Activated CD8-positive, alpha-beta memory T cell treated with anti-CD3 and anti-CD28 coated beads, Interleukin-2, amount 50 U/mL, for 1 hour (primary cell): ENCODE measurements around the gene SMG7.

Experiments
- DNase-seq: peaks from one replicate; pipeline ENCODE4 v3.0.0-alpha.2; 2020; ENCODE audit errors: extremely low read depth

The SMG7 gene

DNA sequence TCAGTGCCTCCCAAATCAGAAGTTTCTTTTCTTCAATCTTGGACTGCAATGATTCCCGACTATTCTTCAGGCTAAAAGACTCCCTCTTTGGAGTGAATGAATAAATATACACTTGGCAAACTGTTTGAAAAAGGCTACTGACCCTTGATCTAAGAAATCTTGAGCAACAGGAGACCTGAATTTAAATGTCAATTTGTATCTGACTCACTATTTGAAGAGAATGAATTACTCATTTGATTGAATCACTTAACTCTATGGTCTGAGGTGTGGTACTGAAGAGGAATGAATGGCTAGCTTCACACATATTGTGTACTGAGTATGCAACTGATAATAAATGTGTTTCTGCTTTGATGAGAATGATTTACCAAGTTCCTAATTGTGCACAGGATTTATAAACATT lies 4.6 kb upstream of the SMG7 start:
- DNase-seq: no peak

DNA sequence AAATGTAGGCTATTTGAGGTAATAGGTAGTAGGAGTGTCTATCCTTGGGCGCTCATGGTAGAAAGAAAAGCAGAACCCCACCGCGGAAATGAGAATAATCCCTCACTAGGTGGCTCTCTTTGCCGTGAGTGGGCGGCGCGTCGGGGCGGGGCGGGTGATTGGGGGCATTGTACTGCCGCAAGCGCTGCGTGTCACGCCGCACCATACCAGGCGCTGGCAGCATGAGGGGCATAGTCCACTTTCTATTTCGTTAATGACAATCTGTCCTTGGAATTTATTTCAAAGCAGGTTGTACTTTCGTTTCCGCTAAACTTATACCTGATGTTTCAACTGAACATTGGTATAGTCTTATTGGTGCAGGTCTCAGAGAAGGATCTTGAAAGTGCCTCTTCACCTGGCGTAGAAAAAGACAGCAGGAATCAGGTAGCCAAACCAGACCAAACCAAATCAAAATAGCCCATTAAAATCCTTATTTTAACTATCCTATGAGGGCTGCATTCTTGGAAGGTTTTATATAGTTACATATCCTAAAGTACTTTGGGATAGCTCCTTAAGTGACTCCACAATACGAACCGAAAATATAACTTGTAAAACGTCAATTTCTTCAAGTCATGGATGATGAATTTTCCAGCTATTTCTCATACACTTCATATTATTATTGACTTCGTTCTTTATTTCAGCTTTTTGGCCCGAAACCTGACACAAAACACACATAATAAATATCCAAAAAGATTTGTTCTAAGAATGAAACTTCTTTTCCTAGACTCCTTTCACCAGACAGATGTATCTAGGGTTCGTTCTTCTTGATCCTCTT lies 1.9 kb upstream of the SMG7 start:
- DNase-seq: peak; percentile 64

DNA sequence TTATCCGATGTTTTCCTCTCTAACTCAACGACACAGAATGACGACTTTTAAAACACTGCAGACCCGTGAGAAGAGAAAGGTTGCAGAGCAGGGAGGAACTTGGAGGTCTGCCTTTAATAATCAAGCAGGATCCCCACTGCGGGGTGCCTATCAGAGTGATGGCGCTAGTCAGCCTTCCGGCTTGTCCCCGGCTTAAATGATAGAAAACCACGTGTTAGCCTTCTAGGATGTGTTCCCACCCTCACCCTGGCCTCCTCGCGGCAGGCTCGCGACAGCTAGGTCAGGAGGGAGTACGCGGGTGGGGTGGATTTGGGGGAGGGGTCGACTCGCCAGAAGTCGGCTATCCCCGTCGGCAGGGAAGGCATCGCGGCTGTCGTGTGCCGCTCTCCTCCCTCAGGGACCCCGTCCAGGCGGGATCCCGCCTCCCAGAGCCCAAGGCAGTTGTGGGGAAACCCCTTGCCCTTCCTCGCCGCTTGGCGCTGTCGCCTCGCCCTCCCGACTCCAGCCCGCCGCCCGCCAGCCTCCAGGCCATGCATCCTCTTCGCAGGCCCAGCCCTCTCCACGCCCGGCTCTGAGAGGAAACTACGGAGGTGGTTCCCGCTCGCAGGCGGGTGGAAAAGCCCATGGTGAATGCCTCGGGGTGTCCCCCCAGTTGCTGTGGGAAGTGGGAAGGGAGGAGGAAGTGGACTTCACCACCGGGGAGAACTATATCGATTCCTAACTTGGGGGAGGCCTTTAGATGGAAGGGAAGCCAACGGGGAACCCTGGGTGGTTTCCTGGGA lies 1.1 kb upstream of the SMG7 start:
- peak; percentile 24 for DNase-seq

DNA sequence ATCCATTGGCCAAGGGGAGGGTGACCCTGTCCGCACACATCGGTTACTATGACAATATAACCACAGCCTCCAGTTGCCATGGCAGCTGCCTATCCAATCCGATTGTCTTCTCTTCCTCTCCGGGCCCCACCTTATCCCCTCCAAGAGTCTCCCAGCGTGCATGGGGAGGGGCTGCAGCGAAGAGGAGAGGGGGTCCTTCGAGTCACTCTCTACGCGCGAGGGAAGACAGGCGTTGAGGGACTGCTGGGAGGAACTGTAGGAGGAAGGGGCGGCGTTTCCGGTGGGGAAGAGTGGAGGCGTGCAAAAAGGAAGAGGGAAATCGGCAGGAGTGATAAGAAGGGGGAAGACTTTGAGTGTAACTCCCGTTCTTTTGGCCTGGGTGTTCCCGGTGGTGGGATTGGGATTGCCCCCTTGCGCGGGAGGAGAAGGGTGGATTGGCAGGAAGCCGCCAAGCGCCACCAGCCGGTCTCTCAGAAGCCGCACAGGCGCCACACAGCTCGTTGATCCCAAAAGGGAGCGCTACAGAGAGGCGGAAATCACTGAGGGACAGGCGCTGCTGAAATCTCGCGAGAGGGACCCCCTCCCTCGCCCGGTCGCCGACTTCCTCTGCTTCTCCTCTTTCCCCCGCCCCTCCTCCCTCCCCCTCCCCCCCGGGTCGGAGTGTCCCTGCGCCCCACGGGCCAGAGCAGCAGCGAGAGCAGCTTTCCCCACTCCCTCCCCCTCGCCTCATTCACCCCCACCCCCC lies 384 bp upstream of the SMG7 start:
- peak; percentile 89 for DNase-seq

DNA sequence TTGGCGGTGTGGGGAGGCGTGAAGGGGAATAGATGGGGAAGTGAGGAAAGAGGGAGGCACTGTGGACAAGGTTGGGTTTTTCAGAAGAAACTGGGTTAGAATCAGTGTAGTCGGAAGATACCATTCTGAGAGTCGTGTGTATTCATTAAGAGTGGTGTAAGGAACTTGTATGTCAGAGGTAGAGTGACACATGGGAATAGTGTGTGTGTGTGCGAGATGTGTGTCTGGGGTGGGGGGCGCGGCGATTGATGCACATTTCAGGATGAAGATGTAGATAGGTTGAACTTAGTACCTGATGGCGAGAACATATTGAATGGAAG lies 878 bp downstream of the SMG7 start:
- no peak for DNase-seq

DNA sequence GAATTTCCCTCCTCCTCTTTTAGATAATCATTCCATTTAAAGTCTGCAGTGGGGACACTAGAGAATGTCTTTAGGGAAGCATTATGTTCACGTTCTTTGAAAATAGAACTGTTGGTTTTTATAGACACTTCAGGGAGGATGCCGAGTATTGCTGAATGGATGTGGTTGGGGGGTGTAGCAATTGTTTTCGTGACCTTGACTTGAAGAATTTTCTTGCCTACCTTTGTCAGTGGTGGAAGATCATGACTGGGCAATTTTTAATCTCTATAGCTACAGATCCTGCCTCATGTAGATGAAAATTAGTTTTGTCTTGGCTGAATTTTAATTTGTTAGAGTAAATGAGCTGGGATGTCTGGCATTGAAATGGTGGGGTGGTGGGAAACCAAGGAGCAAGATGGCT lies 3.8 kb downstream of the SMG7 start:
- no peak for DNase-seq

DNA sequence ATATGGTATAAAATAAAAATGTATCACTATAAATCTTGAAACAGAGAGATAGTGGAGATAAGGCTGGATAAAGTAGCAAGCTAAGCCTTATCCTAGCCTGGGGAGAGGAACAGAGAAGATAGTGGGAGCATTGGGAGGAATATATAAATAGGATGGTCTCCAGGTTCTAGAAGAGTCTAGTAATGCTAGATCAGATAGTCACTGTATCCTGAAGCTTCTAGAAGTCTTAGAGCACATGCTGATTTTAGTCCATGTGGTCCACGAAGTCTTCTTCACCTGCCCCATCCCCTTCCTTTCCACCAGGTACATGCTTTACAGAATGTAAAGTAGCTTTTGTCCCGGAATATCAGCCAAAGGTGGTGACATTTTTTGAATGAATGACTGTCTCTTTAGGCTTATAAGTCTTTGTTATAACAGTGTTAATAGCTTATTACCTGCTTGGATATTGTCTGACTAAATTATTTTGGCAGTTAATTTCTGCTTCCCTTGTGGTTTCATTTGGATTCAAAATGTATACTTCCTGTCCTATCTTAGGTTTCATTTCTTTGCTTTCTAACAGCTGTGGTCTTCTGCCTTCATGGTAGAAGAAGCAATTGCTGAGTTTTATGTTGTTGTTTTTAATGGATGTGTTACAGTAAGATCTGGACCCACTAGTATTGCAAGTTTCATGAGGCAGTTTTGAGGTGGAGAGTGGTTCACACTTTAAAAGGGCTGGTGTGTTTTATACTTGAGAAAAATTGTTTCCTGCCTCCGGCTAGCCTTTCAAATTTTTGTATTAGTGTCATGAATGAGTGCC lies 5.9 kb downstream of the SMG7 start:
- DNase-seq: no peak

DNA sequence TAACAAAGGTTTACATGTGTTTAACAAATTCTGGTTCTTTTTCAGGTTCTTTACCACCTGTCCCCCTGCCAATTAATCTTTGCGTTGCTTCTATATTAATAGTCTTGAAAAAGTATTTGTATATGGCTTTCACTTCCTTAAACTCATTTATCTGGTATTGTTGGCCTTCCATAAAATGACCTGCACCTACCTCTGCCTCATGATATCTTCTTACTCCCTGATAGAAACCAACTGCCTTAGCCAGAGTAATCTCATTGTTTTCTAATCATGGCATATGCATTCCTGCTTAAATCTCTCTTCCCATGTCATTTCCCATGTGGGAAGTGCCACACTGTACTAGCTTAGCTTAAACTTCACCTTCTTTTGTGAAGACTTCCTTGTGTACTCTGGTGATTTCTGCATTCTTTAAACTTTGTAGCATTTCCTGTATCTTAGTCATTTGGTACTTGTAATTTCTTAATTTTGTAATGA lies 8.7 kb downstream of the SMG7 start:
- DNase-seq: no peak

DNA sequence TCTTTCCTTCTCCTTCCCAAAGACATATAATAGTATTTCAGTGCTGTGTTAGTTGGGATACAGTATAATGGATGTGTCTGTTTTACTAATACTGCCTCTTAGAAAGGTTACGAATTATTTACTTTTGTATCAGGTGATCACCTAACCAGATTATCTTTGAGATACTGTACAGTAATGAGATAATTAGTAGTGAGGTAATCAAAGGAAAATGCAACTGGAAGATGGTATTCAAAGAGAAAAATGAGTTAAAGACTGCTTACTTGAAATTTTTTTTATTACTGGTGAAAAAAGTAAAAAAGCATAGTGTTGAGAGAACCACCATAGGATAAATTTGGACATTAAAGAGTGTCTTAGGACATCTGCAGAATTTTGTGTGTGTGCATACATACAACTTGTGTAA lies 10.9 kb downstream of the SMG7 start:
- no peak for DNase-seq

DNA sequence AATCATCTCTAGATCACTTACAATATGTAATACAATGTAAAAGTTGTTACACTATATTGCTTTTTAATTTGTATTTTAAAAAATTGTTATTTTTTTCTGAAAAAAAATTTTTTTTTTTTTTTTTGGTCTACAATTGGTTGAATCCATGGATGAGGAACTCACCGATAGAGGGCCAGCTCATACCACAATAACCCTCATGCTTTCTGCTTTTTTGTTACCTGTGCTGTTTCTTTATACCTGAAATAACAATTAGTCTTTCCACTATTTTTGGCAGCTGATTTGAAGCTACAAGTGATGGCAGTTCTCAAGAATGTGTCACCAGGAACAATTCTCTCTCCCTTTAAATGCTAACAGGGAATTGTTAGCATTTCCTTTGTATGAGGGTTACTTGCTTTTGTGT lies 12.0 kb downstream of the SMG7 start:
- DNase-seq: no peak

DNA sequence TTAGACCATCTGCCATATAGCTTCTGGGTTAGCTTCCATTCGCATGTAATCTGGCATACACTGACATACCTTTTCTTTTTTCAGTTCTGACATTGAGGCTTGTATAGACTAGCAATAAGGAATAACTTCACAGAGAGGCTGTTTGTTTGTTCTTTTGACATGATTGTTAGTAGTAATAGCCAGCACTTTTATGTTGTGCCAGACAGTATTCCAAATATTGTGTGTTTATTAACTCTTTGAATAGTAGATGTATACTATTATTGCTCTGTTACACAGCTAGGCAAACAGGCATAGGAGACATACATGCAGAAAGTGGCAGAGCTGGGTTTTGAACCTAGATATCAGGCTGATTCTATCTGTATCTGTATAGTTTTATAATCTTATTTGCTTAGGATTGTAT lies 12.6 kb downstream of the SMG7 start:
- DNase-seq: no peak

DNA sequence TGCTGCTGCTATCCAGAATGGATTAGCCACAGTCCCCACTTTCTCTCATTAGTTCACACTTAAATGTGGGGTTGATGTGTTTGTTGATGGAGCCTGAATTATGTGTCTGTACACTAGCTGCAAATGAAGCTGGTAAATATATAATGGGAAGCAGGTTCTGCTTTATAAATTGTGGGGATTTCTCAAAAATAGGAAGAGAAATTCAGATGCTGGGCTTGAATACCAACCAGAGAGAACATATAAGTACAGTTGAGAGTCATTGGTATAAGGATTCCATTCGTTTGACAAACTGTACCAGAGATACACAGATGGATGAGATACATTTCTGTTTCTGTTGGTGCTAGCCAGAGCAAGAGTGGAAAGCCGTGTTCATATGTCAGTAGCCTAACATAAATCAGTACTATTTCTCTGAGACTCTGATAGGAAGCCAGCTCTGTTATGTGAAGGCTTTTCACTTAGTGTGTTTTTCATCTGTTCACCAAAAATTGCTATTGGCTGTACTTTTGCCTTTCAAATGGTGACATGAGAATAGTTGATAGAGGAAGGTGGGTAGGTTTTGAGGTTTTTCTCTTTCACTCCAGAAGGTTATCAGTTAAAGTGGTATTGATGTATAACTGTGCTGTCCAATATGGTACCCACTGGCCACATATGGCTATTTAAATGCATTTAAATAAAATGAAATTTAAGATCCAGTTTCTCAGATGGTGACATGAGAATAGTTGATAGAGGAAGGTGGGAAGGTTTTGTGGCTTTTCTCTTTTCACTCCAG lies 15.6 kb downstream of the SMG7 start:
- no peak for DNase-seq

DNA sequence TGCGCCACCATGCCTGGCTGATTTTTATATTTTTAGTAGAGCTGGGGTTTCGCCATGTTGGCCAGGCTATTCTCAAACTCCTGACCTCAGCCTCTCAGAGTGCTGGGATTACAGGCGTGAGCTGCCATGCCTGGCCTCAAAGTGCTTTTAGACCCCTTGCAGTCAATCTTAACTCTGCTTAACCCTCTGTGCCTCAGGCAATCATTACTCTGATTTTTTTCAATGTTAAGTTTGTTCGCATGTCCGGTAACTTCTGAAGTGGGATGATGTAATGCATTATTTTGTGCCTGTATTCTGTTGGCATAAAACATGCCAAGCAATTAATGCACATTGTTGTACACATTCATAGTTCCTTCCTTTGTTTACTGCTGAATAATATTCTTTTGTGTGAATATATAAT lies 18.6 kb downstream of the SMG7 start:
- DNase-seq: no peak

DNA sequence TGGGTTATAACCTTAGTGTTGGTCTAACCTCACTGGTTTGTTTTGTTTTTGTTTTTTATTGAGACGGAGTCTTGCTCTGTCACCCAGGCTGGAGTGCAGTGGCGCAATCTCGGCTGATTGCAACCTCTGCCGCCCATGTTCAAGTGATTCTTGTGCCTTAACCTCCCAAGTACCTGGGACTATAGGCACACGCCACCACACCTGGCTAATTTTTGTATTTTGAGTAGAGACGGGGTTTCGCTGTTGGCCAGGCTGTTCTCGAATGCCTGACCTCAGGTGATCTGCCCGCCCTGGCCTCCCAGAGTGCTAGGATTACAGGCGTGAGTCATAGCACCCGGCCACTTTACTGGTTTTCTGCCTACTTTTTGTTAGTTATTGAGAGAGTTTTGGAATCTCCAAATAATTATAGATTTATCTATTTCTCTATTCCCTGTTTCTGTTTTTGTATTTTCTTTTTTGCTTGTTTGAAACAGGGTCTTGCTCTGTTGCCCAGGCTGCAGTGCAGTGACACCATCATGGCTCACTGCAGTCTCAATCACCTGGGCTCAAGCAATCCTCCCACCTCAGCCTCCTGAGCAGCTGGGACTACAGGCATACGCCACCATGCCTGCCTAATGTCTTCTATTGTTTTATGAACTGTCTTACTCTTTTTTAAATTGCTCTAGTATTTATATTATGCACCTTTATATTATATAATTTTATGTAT lies 21.4 kb downstream of the SMG7 start:
- DNase-seq: no peak

DNA sequence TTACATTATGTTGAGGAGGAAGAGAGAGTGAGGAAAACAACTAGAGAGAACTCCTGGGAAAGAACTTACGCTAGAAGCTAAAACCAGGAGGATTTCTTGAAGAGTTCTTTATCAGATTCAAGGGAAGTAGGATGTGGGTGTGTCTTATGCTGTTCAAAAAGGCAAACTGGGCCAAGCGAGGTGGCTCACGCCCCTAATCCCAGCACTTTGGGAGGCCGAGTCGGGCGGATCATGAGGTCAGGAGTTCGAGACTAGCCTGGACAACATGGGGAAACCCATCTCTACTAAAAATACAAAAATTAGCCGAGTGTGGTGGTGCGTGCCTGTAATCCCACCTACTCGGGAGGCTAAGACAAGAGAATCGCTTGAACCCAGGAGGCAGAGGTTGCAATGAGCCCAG lies 23.1 kb downstream of the SMG7 start:
- DNase-seq: no peak

DNA sequence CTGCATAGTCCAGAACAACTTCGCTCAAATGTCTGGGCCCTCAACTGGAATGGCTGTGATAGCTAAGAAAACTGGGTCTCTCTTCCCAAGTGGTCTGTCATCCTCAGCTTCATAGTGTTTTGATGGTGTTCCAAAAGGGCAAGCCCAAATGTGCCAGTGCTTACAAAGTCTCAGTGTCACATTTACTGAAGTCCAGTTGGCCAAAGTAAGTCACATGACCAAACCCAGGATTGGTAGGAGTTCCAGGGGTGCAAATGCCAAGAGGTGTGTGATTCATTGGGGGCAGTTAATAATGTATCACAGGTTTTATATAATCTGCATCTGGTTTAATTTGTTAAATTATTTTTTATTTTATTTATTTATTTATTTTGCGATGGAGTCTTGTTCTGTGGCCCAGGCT lies 24.9 kb downstream of the SMG7 start:
- no peak for DNase-seq

DNA sequence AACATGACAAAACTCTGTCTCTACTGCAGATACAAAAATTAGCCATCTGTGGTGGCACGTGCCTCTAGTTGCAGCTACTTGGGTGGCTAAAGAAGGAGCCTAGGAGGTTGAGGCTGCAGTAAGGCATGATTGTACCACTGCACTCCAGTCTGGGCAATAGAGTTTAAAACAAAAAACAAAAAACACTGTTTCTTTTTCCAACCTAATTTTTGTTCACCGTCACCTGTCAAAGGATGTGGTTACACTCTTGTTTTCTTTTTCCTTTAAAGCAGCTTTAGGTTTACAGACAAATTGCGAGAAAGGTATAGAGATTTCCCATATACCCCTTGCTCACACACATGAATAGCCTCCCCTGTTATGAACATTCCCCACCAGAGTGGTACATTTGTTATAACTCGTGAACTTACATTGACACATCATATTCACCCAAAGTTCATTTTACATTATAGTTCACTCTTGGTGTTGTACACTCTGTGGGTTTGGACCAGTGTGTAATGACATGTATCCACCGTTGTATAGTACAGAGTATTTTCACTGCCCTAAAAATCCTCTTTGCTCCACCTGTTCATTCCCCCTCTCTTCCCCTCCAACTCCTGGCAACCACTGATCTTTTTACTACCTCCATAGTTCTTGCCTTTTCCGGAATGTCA lies 26.2 kb downstream of the SMG7 start:
- no peak for DNase-seq

DNA sequence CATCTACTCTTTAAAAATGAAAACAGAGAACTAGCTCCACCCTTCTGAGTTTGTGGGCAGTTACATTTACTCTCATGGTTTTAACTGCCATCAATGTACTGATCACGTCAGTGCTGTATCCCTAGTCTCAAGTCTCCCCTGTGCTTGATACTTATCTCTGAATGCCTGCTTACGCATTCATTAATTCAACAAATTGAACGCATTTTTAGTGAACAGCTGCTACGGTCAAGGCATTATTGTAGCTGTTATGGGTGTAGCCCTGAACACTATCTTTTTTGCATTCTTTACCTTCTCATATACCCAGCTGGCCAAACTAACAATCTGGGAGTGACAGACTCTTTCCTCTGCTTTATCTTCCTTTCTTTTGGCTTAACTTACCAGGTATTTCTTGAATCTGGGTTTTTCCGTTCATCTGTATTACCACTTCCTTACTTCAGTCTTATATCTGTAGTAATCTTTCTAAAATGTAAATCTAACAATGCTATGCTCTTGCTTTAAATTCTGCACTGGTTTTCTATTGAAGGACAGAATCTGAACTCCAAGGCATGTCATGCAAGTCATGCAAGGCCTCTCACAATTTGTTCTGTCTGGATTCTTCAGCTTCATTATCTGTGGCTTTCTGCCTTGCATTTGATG lies 33.3 kb downstream of the SMG7 start:
- no peak for DNase-seq

DNA sequence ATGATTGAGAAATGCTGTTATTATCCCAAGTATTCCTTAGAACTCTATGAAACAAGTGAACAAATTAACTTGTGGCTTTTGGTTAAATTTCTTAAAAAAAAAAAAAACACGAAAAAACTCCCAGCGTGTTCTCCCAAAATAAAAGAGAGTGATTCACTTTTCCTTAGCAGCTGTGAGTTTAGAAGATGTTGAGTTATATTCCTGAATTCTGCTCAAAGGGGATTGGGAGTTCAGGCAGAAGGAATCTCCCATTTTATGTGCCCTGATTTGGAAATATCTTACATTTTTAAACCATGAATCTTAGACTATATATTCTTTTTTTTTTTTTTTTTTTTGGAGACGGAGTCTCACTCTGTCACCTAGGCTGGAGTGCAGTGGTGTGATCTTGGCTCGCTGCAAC lies 34.3 kb downstream of the SMG7 start:
- no peak for DNase-seq
